K562 (cell line): ENCODE data around the gene EFNA2. TPM values are rescaled to one million over a fixed set of nuclear protein-coding genes. Genes with fewer than 3 reads are reported as not detected.

Source experiments
- FOXJ2 ChIP-seq: fragments of 200-800 bp; sonication (Bioruptor generic); IDR thresholded peaks from 2 replicates; pipeline ENCODE4 v1.6.1; 2016; ENCODE audit warnings: missing genetic modification characterization, missing compliant biosample characterization
- IFI16 ChIP-seq: fragments of 250-450 bp; sonication (Bioruptor Pico); IDR thresholded peaks from 2 replicates; pipeline ENCODE4 v2.1.2; 2022; ENCODE audit warnings: mild to moderate bottlenecking, inconsistent platforms
- ILF3 ChIP-seq: fragments of 450-650 bp; IDR thresholded peaks from 2 replicates; pipeline ENCODE4 v1.6.1; 2018; ENCODE audit warnings: antibody characterized with exemption, mild to moderate bottlenecking, moderate library complexity, borderline replicate concordance
- JUND ChIP-seq, 2 experiments: IDR thresholded peaks; 2 replicates in 1 of 2; 3 replicates in 1 of 2; pipeline ENCODE4 v1.6.1; 2011; ENCODE audit warnings: borderline replicate concordance in 2 of 2, low read depth in 2 of 2, low read length in 2 of 2, improper control_type of control experiment in 1 of 2, missing biosample characterization in 1 of 2, missing genetic modification characterization in 1 of 2, missing genetic modification reagents in 1 of 2
- KLF16 ChIP-seq: IDR thresholded peaks from 2 replicates; pipeline ENCODE4 v1.6.1; 2016; ENCODE audit warnings: antibody characterized with exemption
- MAFK ChIP-seq: IDR thresholded peaks from 2 replicates; pipeline ENCODE4 v1.6.1; 2011; ENCODE audit warnings: low read length, improper control_type of control experiment
- MAZ ChIP-seq, 2 experiments: fragments of 450-650 bp in 1 of 2; sonication (generic) in 1 of 2; formaldehyde crosslinking; IDR thresholded peaks in 1 of 2; conservative IDR thresholded peaks in 1 of 2; 2 replicates each; pipeline versions ENCODE4 v1.4.0 to v1.5.0; 2020; ENCODE audit warnings: mild to moderate bottlenecking in 1 of 2, missing genetic modification reagents in 1 of 2
- SAP30 ChIP-seq: fragments of 200-600 bp; sonication (generic); IDR thresholded peaks from 2 replicates; pipeline ENCODE4 v1.6.1; 2012; ENCODE audit warnings: borderline replicate concordance, low read depth, mild to moderate bottlenecking, moderate library complexity, low read length, control low read depth, inconsistent platforms; ENCODE audit not compliant: insufficient read depth, poor library complexity, severe bottlenecking
- TAF15 ChIP-seq: fragments of 200-400 bp; formaldehyde crosslinking; IDR thresholded peaks from 2 replicates; pipeline ENCODE4 v1.6.1; 2017; ENCODE audit warnings: mild to moderate bottlenecking, low read depth, low read length, moderate library complexity
- TAL1 ChIP-seq: fragments of 450-650 bp; IDR thresholded peaks from 2 replicates; pipeline ENCODE4 v1.6.1; 2016; ENCODE audit warnings: mild to moderate bottlenecking
- TOE1 ChIP-seq, 2 experiments: fragments of 450-650 bp in 1 of 2; sonication (generic) in 1 of 2; formaldehyde crosslinking in 1 of 2; IDR thresholded peaks; 2 replicates each; pipeline versions ENCODE4 v1.7.1 to v1.8.0; 2016 to 2022; ENCODE audit warnings: borderline replicate concordance in 2 of 2, mild to moderate bottlenecking in 2 of 2, antibody characterized with exemption in 1 of 2, inconsistent platforms in 1 of 2, low read depth in 1 of 2, missing genetic modification reagents in 1 of 2, moderate library complexity in 1 of 2
- ZNF239 ChIP-seq: fragments of 250-450 bp; sonication (Bioruptor Pico); IDR thresholded peaks from 2 replicates; pipeline ENCODE4 v1.4.0; 2020; ENCODE audit warnings: mild to moderate bottlenecking
- ZNF436 ChIP-seq: fragments of 250-450, 450-650 bp; sonication (Bioruptor Pico); formaldehyde crosslinking; IDR thresholded peaks from 2 replicates; pipeline ENCODE4 v1.7.0; 2020; ENCODE audit warnings: mild to moderate bottlenecking
- ZNF764 ChIP-seq: fragments of 250-450 bp; sonication (Bioruptor Pico); IDR thresholded peaks from 2 replicates; pipeline ENCODE4 v1.4.0; 2020; ENCODE audit warnings: low read depth, mild to moderate bottlenecking, moderate library complexity
- polyA plus RNA-seq, 8 experiments: library from polyadenylated mRNA; depleted of rRNA in 4 of 8; stranded (reverse) in 5 of 8; unstranded in 3 of 8; fragments of >200 nt; fragmentation: Nextera tagmentation in 2 of 8; fragmentation: Illumina TruSeq in 1 of 8; extraction: Ambion mirVana in 2 of 8; extraction: Trizol in 1 of 8; gene quantifications; 2 replicates each; pipeline versions ENCODE4 v1.2.1 to v1.2.3, GENCODE V29; 2011 to 2014; ENCODE audit warnings: inconsistent platforms in 1 of 8, missing spikeins in 1 of 8
- total RNA-seq, 7 experiments: library from RNA; depleted of rRNA in 6 of 7; stranded (reverse); fragments of >200 nt in 6 of 7; fragmentation: Illumina TruSeq in 2 of 7; extraction: Trizol in 2 of 7; gene quantifications; 2 replicates each; pipeline versions ENCODE4 v1.2.1 to v1.2.3, GENCODE V29; 2011 to 2021; ENCODE audit warnings: low replicate concordance in 1 of 7
- TF ChIP-seq, protein P1 (sequence below), 2 experiments: fragments of 450-650 bp; IDR thresholded peaks; 2 replicates each; pipeline ENCODE4 v1.6.1; 2018; ENCODE audit warnings: mild to moderate bottlenecking in 2 of 2, low read depth in 1 of 2; ENCODE audit not compliant: partially characterized antibody in 2 of 2
- TF ChIP-seq, protein P2 (sequence below): fragments of 450-650 bp; formaldehyde crosslinking; IDR thresholded peaks from 2 replicates; pipeline ENCODE4 v1.4.0; 2020; ENCODE audit warnings: mild to moderate bottlenecking, moderate library complexity
- TF ChIP-seq, protein P3 (sequence below): fragments of 250-450 bp; sonication (Bioruptor Pico); IDR thresholded peaks from 2 replicates; pipeline ENCODE4 v1.5.0; 2021
- TF ChIP-seq, protein P4 (sequence below): fragments of 450-650 bp; IDR thresholded peaks from 2 replicates; pipeline ENCODE4 v1.6.1; 2016; ENCODE audit warnings: low read depth, mild to moderate bottlenecking, moderate library complexity

Gene EFNA2
- total and polyA plus RNA-seq, 9 of the 15 experiments (the other 6 are each of a cell fraction or from before 2014, with no cell fraction given), result 0.11 to 0.44 (median 0.15) TPM; not detected in 6

DNA sequence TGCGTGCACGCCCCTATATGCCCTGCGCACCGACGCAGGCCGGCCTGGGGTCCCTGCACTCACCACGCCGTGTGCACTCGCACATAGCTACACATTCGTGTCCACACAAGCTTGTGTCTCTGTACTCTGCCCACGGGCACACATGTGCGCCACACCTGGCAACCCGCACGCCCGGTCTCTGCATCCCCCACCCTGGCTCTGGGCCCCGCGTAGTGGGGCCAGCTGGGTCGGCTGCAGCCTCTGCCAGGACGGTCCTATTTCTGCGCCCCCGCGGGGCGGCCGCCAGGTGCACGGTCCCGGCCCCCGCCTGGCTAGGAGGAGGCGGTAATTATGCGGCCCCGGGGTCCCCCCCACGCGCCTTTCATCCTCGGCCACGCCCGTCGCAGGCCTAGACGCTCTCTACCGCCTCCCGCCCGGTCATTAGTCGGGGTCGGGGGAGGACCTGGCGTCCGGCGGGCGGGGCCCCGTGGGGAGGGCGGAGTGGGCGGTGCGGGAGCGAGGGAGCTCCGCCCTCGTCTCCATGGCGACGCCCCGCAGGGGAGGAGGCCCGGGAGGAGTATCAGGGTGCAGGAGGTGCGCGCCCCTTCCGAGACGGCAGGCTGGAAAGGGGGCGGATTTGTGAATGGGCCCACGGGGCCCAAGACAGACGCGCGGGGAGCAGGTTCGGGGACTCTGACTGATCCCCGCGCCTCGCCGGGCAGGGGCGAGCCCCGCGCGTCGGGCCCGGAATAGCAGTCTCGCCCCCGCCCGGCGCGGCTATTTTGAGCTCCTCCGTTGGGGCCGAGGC is 19.4 kb upstream of the EFNA2 start (continued):
- TF ChIP-seq JUND (IDR thresholded peaks at IDR 0.05; ENCODE audit: borderline replicate concordance, low read depth, low read length), result peak; percentile 53
- TF ChIP-seq JUND (tag; IDR thresholded peaks at IDR 0.05; ENCODE audit: borderline replicate concordance, low read depth, low read length), result no peak; the same call in 2 of the 3 replicates
- no peak for TF ChIP-seq TOE1 (IDR thresholded peaks at IDR 0.05; ENCODE audit: borderline replicate concordance)
- TF ChIP-seq TOE1 (CRISPR knock-in tag; IDR thresholded peaks at IDR 0.05; ENCODE audit: borderline replicate concordance, low read depth), result 0 out of 2 replicates have a peak, but pooled peaks have one; percentile 36
- no peak for TF ChIP-seq ZNF436 (CRISPR knock-in tag)
- TF ChIP-seq MAFK, result no peak
- peak; percentile 69 for TF ChIP-seq KLF16
- TF ChIP-seq ZNF764 (CRISPR knock-in tag), result no peak
- no peak for TF ChIP-seq FOXJ2 (tag)
- no peak for TF ChIP-seq TAL1
- TF ChIP-seq, protein P1, sequence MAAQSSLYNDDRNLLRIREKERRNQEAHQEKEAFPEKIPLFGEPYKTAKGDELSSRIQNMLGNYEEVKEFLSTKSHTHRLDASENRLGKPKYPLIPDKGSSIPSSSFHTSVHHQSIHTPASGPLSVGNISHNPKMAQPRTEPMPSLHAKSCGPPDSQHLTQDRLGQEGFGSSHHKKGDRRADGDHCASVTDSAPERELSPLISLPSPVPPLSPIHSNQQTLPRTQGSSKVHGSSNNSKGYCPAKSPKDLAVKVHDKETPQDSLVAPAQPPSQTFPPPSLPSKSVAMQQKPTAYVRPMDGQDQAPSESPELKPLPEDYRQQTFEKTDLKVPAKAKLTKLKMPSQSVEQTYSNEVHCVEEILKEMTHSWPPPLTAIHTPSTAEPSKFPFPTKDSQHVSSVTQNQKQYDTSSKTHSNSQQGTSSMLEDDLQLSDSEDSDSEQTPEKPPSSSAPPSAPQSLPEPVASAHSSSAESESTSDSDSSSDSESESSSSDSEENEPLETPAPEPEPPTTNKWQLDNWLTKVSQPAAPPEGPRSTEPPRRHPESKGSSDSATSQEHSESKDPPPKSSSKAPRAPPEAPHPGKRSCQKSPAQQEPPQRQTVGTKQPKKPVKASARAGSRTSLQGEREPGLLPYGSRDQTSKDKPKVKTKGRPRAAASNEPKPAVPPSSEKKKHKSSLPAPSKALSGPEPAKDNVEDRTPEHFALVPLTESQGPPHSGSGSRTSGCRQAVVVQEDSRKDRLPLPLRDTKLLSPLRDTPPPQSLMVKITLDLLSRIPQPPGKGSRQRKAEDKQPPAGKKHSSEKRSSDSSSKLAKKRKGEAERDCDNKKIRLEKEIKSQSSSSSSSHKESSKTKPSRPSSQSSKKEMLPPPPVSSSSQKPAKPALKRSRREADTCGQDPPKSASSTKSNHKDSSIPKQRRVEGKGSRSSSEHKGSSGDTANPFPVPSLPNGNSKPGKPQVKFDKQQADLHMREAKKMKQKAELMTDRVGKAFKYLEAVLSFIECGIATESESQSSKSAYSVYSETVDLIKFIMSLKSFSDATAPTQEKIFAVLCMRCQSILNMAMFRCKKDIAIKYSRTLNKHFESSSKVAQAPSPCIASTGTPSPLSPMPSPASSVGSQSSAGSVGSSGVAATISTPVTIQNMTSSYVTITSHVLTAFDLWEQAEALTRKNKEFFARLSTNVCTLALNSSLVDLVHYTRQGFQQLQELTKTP (IDR thresholded peaks at IDR 0.05; ENCODE audit: low read depth in 1 of 2, partially characterized antibody in 2 of 2), result no peak
- TF ChIP-seq, protein P2, sequence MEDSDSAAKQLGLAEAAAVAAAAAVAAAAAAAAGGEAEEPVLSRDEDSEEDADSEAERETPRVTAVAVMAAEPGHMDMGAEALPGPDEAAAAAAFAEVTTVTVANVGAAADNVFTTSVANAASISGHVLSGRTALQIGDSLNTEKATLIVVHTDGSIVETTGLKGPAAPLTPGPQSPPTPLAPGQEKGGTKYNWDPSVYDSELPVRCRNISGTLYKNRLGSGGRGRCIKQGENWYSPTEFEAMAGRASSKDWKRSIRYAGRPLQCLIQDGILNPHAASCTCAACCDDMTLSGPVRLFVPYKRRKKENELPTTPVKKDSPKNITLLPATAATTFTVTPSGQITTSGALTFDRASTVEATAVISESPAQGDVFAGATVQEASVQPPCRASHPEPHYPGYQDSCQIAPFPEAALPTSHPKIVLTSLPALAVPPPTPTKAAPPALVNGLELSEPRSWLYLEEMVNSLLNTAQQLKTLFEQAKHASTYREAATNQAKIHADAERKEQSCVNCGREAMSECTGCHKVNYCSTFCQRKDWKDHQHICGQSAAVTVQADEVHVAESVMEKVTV, result no peak
- TF ChIP-seq, protein P3, sequence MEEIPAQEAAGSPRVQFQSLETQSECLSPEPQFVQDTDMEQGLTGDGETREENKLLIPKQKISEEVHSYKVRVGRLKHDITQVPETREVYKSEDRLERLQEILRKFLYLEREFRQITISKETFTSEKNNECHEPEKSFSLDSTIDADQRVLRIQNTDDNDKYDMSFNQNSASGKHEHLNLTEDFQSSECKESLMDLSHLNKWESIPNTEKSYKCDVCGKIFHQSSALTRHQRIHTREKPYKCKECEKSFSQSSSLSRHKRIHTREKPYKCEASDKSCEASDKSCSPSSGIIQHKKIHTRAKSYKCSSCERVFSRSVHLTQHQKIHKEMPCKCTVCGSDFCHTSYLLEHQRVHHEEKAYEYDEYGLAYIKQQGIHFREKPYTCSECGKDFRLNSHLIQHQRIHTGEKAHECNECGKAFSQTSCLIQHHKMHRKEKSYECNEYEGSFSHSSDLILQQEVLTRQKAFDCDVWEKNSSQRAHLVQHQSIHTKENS (CRISPR knock-in tag), result no peak
- no peak for TF ChIP-seq TAF15
- no peak for TF ChIP-seq ILF3
- TF ChIP-seq ZNF239 (CRISPR knock-in tag), result no peak
- TF ChIP-seq IFI16 (CRISPR knock-in tag), result no peak
- TF ChIP-seq MAZ (CRISPR knock-in tag; conservative IDR thresholded peaks at IDR 0.05 in 1 of 2, IDR thresholded peaks at IDR 0.05 in 1 of 2), result peak; percentile 94 to 98
- peak; percentile 30 for TF ChIP-seq SAP30
- TF ChIP-seq, protein P4, sequence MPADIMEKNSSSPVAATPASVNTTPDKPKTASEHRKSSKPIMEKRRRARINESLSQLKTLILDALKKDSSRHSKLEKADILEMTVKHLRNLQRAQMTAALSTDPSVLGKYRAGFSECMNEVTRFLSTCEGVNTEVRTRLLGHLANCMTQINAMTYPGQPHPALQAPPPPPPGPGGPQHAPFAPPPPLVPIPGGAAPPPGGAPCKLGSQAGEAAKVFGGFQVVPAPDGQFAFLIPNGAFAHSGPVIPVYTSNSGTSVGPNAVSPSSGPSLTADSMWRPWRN, result 0 out of 2 replicates have a peak, but pooled peaks have one; percentile 41
